ENCODE measurements around the gene TICAM2.

- TF ChIP-seq CTCF (IDR thresholded peaks at IDR 0.05; ENCODE audit: insufficient read depth, low read length, poor library complexity, severe bottlenecking) (peak; percentile 62), EZH2phosphoT487 (conservative IDR thresholded peaks at IDR 0.05; ENCODE audit: low read length) (no peak)
Measured at GRCh38 chr5:115634343-115635132, 32.3 kb upstream of the TICAM2 start.
